Mesenteric fat pad (tissue), 1 donor: ENCODE data around the gene MXI1. TPM values are rescaled to one million over a fixed set of nuclear protein-coding genes. Genes with fewer than 3 reads are reported as not detected.
A peak's percentile ranks its signal among the peaks of the same experiment; 100 is the strongest.

Source experiments
- DNase-seq: peaks from one replicate; pipeline ENCODE4 v3.0.0-alpha.2; 2020; ENCODE audit warnings: low spot score
- total RNA-seq: library from RNA; stranded (reverse); fragmentation: NEBNext Ultra II Directional; extraction: Animal tissue kit (Norgen Biotek cat#: 25700); gene quantifications from one replicate; pipeline ENCODE4 v1.2.1, GENCODE V29; 2021
- donor health status: DM: yes; HTN: yes; CAD: no.

MXI1 gene
- total RNA-seq, 1 donor from 2014 or later, result 23.7 TPM

DNA sequence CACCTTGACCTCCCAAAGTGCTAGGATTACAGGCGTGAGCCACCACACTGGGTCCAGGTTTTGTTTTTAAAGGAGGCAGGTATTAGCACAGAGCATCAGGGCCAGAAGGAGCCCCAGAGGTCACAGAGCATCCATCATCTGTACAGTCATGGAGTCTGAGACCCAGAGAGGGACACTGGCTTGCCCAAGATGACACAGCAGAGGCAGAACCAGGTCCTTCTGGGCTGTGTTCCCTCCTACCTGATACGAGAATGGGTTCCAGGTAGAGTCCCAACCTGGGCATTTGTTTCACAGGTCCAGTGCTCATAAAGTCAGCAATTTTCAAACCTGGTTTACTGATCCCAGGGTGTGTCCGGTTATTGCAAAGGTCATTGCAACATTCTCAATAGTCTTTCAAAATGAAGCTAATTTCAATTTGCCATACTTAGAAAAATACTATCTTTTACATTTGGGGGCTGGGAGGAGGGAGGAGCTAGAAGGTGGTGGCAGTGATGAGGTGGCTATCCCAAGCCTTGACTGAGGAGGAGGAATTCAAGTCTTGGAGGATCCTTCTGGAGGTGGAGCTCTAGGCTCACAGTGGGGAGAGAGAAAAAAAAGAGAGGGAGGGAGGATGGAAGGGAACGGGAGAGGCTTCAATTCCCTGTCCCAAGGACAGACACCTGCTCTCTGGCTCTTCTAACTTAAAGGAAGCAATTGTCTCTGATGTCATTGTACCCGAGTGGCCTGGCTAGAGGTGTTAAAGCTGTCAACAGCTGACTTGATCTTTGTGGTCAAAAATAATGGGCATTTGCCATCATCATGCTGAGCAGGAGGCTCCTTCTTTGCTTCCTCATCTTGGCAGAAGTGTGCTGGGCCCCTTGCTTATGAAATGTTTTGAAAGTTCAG, 8.1 kb downstream of the MXI1 start:
- DNase-seq, result no peak

DNA sequence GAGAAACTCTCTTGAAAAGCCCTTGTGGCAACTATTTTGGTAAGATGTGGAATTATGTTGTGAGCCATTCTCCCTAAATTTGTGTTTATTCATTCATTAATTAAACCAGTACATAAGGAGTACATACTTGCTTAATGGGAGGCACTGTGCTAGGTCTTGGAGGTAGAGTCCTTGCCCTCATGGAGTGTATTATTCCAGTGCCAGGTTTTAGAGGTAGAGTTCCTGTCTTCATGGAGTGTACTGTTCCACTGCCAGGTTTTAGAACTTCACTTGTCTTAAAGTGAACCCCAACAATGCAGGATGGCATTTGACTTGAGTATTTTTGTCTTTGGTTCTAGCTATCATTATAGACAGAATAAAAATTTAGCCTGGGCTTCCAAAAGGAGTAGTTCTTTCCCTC, 8.8 kb downstream of the MXI1 start:
- no peak for DNase-seq

DNA sequence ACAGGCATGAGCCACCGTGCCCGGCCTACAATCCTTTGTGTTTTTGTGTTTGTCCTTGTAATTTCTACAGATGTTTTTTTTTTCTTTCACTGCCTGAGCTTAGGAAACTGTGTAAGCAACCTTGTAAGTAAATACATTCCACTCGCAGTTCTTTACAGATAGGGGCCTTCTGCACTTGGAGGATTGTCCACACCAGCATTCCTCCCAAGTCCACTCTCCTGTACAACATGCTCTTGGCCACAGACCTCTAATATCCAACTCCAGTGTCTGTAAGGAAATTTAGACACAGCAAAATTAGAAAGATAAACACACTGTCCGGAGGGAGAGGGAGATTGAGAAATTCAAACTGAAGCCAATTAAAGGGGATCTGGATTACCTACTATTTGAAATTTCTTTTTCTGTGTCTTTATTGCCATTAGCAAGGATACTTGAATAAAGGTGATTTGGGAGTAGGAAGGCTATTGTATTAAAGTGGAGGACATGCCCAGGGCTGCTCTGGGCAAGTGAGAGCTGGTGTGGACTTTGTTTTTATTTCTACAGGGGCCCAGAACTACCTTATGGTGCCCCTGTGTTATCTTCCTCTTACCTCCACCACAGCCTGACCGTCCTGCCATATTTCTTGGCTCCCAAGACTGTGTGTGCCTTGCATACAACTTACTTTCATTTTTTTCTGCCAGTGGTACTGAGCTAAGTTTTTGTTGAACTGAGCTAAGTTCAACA, 9.7 kb downstream of the MXI1 start:
- no peak for DNase-seq

DNA sequence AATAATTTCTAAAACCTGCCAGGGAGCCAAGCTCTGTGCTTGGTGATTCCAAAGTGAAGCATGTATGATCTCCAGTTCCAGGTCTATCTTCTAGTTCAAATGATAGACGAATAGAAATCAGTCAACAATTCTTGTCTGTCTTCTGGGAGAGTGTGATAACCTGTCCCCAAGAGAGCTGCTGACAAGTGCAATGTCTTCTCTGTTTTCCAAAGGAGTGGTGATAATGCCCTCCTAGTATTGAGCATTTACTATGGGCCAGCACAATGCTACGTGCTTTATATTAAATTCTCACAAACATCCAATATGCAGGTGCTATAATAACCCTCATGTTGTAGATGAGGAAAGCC, 10.2 kb downstream of the MXI1 start:
- no peak for DNase-seq

DNA sequence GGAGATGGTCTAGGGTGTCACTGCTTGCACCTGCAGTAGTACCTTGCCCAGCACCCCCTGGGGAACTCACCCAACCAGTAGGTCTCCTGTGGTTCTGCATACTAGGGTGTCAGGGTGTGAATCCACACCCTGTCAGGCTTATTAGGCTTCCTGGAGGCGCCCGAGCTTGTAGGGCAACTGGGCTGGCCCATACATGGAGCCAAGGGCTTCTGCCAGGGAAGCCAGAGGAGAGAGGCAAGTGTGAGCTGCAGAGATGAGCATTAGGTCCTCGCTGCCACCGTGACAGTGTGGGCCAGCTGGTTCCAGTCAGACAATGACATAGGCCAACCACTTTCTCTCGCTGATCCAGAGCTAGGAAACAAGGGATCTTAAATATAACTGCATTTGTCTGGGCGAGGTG, 11.2 kb downstream of the MXI1 start:
- DNase-seq, result no peak

DNA sequence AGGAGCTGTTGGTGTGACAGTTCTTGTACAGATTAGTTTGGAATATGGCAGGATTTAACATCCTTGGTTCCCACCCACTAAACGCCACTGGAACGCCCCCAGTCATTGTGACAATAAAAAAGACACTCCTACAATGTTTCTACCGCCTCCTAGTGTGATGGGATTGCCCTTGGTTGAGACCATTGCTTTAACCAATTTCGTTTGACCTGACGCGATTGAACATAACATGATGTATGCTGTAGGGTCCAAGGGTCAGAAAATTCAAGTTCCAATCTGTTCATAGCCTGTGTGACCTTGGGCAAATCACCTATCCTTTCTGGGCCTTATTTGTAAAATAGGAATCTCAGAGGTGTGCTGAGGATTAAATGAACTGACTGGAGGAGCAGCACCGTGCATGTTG, 12.5 kb downstream of the MXI1 start:
- no peak for DNase-seq

DNA sequence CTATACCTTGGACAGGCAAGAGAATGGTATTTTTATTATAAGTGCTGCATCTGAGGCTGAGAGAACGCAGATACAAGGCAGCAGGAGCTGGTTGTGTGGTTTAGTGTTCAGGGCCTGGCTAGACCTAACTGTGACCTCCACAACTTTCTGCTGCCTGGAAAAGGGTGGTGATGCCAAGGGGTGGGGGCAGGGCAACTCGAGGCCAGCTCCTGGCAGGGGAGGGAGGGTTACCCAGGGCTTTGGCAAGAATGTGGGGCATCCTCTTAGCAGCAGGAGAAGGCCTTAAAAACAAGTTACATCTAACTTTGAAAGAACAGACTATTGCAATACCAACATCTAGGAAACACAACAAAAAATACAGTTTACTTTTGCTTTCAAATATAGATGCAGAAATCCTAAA, 13.0 kb downstream of the MXI1 start:
- no peak for DNase-seq

DNA sequence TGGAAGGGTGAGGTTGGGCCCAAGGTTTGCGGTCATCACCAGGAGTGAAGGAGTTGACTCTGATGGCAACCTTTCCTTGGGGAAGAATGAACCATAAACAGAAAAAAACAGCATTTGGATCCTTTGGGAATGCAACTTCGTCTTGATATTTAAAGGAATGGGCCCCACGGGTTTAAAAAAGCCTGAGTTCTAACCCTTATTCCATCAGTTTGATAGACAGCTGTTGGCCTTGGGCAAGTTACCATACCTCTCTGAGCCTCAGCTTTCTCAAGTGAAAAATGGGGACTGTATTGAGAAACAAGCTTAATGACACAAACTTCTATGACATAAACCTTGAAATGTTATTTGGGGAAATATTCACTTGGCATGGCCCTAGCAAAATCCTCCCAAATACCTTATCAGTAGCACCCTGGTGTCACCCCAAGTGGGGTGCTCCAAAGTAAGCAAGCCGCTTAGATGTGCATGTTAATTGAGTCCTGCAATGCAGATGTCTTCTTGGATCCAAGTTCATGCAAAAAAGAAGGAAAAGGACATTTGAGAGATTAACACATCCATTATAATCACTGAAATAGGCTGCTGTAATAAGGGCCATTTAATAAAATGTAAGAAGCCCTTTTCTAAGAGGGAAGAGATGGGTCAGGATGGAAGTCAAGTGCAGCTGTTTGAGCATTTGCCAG, 13.8 kb downstream of the MXI1 start:
- DNase-seq, result no peak

DNA sequence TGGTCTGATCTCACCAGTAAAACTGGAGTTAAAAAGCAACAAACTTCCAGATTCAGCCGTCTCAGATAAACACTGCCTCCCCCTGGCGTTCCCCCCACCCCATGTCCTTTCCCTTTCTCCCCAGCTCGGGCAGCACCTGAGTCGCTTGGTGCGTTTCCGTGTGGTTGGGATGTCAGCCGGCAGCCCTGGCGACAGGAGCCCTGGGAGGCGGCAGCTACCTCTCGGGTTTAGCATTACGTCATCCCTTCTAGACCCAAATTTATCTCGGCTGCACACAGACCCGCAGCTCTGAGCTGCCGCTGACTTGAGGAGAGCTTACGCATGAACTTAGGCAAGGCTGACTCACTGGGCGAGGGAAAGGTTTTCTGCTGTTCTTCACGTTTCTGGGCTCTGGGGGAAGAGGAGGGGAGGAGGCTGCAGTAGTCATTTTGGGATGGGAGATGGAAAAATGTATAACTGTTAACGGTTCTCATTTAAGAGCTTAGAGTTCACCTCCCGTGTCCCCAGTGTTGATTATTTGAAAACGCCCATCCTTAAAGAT, 14.4 kb downstream of the MXI1 start:
- no peak for DNase-seq

DNA sequence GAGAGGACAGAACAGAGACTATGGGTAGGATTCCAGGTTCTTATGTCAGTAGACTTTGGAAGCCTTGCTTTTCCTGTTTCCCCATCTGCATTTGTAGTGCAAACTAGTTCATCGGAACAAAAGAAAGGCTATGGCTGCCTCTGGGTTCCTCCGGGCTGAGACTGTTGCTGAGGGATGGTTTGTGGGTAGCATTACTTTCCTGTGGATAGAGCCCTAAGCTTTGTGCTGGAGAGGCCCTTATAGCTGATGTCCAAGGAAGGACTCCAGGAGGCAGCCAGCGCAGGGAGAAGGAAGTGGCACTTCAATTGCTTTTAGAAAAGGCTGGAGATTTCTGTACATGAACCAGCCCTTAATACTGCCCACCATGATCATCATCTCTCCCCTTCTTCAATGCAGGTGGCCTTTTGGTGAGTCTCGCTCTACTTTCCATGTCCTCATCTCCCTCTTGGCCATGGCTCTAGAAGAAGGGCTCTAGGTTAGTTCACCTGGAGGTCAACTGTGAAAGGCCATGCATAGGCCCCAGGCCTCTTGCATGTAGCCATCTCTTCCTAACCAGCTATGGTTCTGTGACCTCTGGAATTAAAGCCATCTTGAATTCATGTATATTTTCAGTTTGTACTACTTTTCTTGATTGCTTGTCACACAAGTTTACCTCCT, 15.4 kb downstream of the MXI1 start:
- no peak for DNase-seq

DNA sequence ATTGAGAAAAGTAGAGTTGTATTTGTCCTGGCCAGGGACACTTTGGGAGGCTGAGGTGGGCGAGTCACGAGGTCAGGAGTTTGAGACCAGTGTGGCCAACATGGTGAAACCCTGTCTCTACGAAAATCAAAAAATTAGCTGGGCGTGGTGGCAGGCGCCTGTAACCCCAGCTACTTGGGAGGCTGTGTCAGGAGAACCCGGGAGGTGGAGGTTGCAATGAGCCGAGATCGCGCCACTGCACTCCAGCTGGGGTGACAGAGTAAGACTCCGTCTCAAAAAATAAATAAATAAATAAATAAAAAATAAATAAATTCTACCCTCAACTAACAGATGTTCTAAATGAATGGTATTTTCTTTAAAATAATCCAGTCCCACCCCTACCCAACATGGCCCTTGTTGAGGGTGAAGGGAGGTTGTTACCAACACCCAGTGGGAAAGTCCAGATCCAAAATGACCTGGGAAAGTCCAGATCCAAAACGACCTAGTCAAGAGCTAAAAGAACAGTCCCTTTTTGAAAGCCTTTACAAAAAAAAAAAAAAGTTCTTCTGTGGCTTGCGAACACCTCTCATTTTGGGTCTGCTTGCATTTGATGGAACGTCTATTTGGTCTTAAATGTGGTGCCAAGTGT, 16.0 kb downstream of the MXI1 start:
- no peak for DNase-seq

DNA sequence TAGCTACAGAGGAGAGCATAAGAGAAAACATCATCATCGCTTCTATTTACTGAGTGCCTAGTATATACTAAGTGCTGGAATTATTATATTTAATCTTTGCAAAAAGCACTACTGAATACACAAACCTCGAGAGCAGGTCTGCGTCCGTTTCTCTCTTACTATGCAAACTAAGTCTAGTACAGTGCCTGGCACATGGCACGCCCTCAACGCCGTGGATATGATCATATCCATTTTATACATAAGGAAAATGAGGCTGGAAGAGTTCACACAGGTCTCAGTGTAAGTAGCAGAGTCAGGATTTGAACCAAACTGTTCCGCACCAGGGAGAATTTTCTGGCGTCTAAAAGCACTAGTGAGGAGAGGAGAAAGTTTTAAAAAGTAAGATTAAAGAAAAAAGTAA, 17.6 kb downstream of the MXI1 start:
- no peak for DNase-seq

DNA sequence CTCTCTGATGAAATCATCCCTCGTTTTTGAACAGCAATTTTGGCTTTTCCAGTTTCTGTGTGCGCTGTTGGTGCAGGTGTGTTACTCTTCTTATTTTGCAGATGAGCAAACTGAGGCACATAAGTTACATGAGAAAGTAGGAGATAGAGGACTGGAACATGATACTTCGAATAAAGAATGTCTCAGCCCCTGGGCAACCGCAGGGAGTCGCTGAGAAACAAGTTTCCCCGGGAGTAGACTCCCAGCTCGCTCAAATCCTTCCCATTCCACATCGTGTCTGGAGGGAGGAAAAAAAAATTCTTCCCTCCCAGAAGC, 18.0 kb downstream of the MXI1 start:
- no peak for DNase-seq

DNA sequence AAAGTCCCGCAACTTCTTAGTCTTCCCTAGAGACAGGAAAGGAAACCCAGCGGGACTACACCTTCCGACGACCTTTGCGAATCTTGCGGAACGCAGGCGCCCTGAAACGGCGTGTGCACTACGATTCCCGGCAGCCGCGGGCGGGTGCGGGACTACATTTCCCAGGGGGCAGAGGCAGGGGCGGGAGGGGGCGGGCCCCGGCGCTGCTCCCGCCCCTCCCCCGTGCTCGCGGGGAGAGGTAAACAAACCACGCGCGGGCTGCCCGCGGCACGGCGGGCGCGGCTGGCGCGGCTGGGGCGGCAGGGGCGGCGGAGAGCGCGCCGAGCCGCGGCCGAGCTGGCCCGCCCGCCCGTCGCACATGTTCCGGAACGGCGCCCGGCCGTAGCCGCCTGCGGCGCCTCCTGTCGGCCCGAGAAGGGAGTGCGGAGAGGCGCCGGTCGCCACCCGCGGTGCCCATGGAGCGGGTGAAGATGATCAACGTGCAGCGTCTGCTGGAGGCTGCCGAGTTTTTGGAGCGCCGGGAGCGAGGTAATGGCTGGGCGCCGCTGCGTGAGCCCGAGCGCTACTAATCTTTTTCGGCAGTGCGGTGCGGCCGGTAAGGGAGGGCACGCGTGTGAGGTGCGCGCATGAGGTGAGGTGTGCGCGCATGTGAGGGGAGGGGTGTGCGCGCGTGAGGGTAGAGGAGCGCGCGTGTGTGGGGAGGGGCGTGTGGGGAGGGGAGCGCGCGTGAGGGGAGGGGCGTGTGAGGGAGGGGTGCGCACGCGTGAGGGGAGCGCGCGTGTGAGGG, 18.5 kb downstream of the MXI1 start:
- peak; percentile 95 for DNase-seq

DNA sequence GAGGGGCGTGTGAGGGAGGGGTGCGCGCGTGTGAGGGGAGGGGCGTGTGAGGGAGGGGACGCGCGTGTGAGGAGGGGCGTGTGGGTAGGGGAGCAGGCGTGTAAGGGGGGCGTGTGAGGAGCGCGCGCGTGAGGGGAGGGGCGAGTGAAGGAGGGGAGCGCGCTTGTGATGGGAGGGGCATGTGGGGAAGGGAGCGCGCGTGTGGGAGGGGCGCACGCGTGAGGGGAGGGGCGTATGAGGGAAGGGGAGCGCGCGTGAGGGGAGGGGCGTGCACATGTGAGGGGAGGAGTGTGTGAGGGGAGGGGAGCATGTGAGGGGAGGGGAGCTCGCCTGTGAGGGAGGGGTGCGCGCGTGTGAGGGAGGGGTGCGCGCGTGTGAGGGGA, 19.1 kb downstream of the MXI1 start:
- DNase-seq, result peak; percentile 95

DNA sequence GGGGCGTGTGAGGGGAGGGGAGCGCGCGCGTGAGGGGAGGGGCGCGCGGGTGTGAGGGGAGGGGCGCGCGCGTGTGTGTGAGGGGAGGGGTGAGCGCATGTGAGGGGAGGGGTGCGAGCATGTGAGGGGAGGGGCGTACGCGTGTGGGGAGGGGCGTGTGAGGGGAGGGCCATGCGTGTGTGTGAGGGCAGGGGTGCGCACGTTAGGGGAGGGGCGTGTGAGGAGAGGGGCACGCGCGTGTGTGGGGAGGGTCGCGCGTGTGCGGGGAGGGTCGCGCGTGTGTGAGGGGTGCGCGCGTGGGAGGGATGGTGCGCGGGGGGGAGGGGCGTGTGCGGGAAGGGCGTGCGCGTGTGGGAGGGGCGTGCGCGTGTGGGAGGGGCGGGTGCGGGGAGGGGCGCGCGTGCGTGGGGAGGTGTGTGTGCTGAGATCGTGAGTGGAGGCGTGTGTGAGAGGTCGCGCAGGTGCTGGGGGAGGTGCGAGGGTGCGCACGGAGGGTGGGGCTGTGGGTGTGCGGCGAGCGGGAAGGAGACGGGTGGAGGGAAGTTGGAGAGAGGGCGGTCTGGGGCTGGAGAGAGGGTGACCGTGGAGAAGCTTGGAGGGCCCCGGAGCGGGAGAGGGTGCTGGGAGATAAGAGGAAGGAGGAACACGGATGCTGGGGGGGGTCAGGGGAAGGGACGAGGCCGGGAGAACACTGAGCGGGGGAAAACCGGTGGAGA, 19.7 kb downstream of the MXI1 start:
- no peak for DNase-seq

DNA sequence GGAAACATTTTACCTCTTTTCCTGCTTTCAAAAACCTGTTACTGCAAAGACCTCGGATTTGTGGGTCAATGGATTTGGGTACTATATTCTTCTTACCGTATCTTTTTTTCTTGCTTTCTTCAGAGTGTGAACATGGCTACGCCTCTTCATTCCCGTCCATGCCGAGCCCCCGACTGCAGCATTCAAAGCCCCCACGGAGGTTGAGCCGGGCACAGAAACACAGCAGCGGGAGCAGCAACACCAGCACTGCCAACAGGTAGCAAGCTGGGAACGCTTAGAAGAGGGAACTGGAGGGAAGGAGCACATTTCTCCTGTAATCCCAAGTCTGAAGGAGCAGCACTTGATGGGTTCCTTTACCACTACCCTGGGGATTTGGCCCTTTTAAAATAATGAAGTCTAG, 20.7 kb downstream of the MXI1 start:
- DNase-seq, result no peak

DNA sequence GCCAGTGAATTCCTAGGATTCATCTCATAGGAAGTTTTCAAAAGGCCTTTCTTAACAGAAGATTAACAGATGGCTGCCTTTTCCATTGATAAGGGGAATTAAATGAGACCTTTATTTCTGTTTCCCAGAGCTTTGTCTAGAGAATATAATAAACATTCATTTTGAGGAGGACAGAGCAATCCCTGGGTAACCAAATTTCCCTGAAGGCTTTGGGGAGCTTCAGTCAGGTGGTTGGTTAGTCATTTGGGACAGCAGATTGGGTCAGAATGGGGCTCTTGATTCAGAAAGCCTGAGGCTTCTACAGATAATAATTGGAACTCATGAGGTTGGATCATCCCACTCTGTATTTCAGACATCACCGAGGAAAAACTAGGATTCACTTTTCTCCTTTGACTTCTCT, 21.8 kb downstream of the MXI1 start:
- no peak for DNase-seq

DNA sequence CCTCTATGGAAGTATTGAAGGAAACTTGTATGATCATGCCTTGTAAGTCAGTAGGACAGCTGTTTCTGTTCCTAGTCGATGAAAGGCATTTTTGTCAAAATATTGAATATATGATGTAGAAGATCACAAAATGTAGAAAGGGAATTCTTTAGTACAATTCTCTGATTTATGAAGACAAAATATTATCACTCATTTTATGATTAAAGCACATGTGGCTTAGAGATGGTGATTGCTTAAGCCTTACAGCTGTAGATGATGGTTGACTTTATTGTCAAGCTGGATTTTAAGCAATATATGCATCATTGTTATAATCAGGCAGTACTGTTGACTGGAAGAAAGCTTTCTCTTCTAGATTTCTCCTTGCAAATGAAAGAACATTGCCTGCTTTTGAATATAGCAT, 26.4 kb downstream of the MXI1 start:
- DNase-seq, result no peak
